Hematopoietic multipotent progenitor cell treated with erythropoietin and hydrocortisone succinate and interleukin-3 and kit ligand, for 6 days (in vitro differentiated cells): ENCODE measurements around the gene ATP6V0C.
A peak's percentile ranks its signal among the peaks of the same experiment; 100 is the strongest.
"Not testable (repeated sequence)": the region's sequence is repeated elsewhere in the genome, so short reads cannot be mapped to it uniquely, and the experiment has no call there.

Source experiments
- DNase-seq: peaks from one replicate; pipeline ENCODE4 v3.0.0-alpha.2; 2015

The ATP6V0C gene

GRCh38 chr16:2475413-2476344, 38.1 kb upstream of the ATP6V0C start:
- peak; percentile 66 for DNase-seq

GRCh38 chr16:2476345-2476720, 37.4 kb upstream of the ATP6V0C start:
- DNase-seq, result no peak

- no peak for DNase-seq
These were observed 37.0 kb upstream of the ATP6V0C start for GRCh38 chr16:2476741-2477140.

- DNase-seq, result no peak
These were observed 36.4 kb upstream of the ATP6V0C start for GRCh38 chr16:2477327-2477726.

GRCh38 chr16:2478279-2478678, 35.5 kb upstream of the ATP6V0C start:
- peak; percentile 76 for DNase-seq

- not testable (repeated sequence) for DNase-seq
These were observed 33.8 kb upstream of the ATP6V0C start for GRCh38 chr16:2479996-2480395.

GRCh38 chr16:2480948-2481347, 32.8 kb upstream of the ATP6V0C start:
- DNase-seq, result no peak

- DNase-seq, result no peak
These were observed 32.1 kb upstream of the ATP6V0C start for GRCh38 chr16:2481676-2482075.

- no peak for DNase-seq
These were observed 31.5 kb upstream of the ATP6V0C start for GRCh38 chr16:2482249-2482648.

GRCh38 chr16:2482708-2483534, 30.8 kb upstream of the ATP6V0C start:
- no peak for DNase-seq

- no peak for DNase-seq
These were observed 29.5 kb upstream of the ATP6V0C start for GRCh38 chr16:2483939-2484897.

- no peak for DNase-seq
These were observed 28.7 kb upstream of the ATP6V0C start for GRCh38 chr16:2484898-2485508.

- DNase-seq, result no peak
These were observed 27.8 kb upstream of the ATP6V0C start for GRCh38 chr16:2485811-2486507.

GRCh38 chr16:2486645-2487516, 26.9 kb upstream of the ATP6V0C start:
- DNase-seq, result peak; percentile 91

GRCh38 chr16:2487517-2487842, 26.3 kb upstream of the ATP6V0C start:
- DNase-seq, result no peak

GRCh38 chr16:2487903-2488531, 25.7 kb upstream of the ATP6V0C start:
- peak; percentile 80 for DNase-seq

- DNase-seq, result no peak
These were observed 24.2 kb upstream of the ATP6V0C start for GRCh38 chr16:2489581-2489980.

- no peak for DNase-seq
These were observed 23.3 kb upstream of the ATP6V0C start for GRCh38 chr16:2490190-2491105.

- DNase-seq, result no peak
These were observed 21.5 kb upstream of the ATP6V0C start for GRCh38 chr16:2492292-2492691.
